T-helper 2 cell treated with Interferon-gamma antibody and Interleukin-4, amounts not matched to agents 5 μg/mL and 100 μg/mL, for 36 hours (primary cell): Measurements from ENCODE around the gene RGS7.

Source experiments
- DNase-seq: peaks from one replicate; pipeline ENCODE4 v3.0.0; 2021; ENCODE audit warnings: low spot score
- H3K27ac Mint-ChIP-seq: one replicate; pipeline ENCODE4 v1.8.0; 2021; ENCODE audit warnings: mild to moderate bottlenecking, mixed read lengths
- H3K27me3 Mint-ChIP-seq: one replicate; pipeline ENCODE4 v1.8.0; 2021; ENCODE audit warnings: low read depth, mixed read lengths
- H3K36me3 Mint-ChIP-seq: one replicate; pipeline ENCODE4 v1.8.0; 2021; ENCODE audit warnings: low read depth, mixed read lengths
- H3K4me1 Mint-ChIP-seq: one replicate; pipeline ENCODE4 v1.8.0; 2021; ENCODE audit warnings: low read depth, mixed read lengths
- H3K4me3 Mint-ChIP-seq: one replicate; pipeline ENCODE4 v1.8.0; 2022; ENCODE audit warnings: mild to moderate bottlenecking, moderate library complexity, mixed read lengths
- H3K9me3 Mint-ChIP-seq: one replicate; pipeline ENCODE4 v1.8.0; 2021; ENCODE audit warnings: mixed read lengths

Gene RGS7

DNA sequence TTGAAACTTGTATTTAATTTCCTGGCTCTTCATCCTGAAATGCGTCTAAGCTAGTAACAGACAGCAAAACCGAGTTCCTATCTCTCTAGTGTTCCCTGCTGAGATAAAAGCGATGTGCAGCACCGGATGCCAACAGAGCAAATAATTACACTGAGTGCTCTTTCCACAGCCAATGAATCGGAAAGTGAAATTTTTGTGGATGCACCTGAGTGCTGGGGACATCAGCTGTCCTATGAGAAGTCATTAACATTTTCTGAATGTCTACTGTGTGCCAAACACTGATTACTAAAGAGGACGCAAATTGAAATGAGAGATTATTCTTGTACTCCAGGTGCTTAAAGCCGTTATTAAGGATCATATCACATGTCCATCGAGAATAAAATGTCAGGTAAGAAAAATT lies 278.0 kb downstream of the RGS7 start:
- H3K9me3 Mint-ChIP-seq = peaks cover 2% of the 10 kb centered on the region
- no peaks in the 10 kb centered on the region for H3K27me3 Mint-ChIP-seq
- H3K36me3 Mint-ChIP-seq = no peaks in the 10 kb centered on the region
- H3K4me1 Mint-ChIP-seq = no peaks in the 10 kb centered on the region
- DNase-seq = no peak
- no peak overlapping the region for H3K4me3 Mint-ChIP-seq
- no peak overlapping the region for H3K27ac Mint-ChIP-seq

- no peaks in the 10 kb centered on the region for H3K27me3 Mint-ChIP-seq
- no peak overlapping the region for H3K4me3 Mint-ChIP-seq
- no peaks in the 10 kb centered on the region for H3K4me1 Mint-ChIP-seq
- no peak overlapping the region for H3K27ac Mint-ChIP-seq
- no peak for DNase-seq
- peaks cover 4% of the 10 kb centered on the region for H3K9me3 Mint-ChIP-seq
- H3K36me3 Mint-ChIP-seq = no peaks in the 10 kb centered on the region
These were observed 279.4 kb downstream of the RGS7 start for GRCh38 chr1:241077386-241078147.

GRCh38 chr1:241074507-241074906 lies 282.5 kb downstream of the RGS7 start:
- Mint-ChIP-seq H3K4me3 (no peak overlapping the region), H3K9me3 (peaks cover 4% of the 10 kb centered on the region), H3K27me3 (no peaks in the 10 kb centered on the region), H3K4me1 (no peaks in the 10 kb centered on the region), H3K36me3 (no peaks in the 10 kb centered on the region), H3K27ac (no peak overlapping the region)
- no peak for DNase-seq

- no peak overlapping the region for H3K27ac Mint-ChIP-seq
- H3K36me3 Mint-ChIP-seq = no peaks in the 10 kb centered on the region
- H3K4me1 Mint-ChIP-seq = no peaks in the 10 kb centered on the region
- no peak overlapping the region for H3K4me3 Mint-ChIP-seq
- no peak for DNase-seq
- peaks cover 4% of the 10 kb centered on the region for H3K9me3 Mint-ChIP-seq
- H3K27me3 Mint-ChIP-seq = no peaks in the 10 kb centered on the region
These were observed 288.6 kb downstream of the RGS7 start for GRCh38 chr1:241068359-241068758.

DNA sequence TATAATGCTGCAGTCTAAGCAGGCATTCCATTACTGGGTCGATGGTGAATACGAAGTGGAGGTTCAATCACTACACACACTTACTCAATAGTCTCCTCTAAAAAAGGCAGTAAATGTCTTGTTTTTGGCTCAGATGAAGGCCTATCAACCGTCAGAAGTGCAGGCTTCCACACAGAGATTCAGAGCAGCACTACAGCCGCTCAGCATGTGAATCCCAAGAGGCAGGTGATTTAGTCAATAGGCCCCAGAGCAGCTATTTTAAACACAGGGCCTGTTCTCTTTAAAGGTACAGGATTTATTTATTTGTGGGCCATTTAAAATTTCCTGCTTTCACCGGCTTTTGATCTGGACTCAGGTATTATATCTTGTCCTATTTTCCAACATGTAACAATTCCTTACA lies 293.7 kb downstream of the RGS7 start:
- no peak overlapping the region for H3K27ac Mint-ChIP-seq
- H3K4me3 Mint-ChIP-seq = no peak overlapping the region
- H3K9me3 Mint-ChIP-seq = no peaks in the 10 kb centered on the region
- no peak for DNase-seq
- H3K36me3 Mint-ChIP-seq = no peaks in the 10 kb centered on the region
- no peaks in the 10 kb centered on the region for H3K27me3 Mint-ChIP-seq
- H3K4me1 Mint-ChIP-seq = no peaks in the 10 kb centered on the region

GRCh38 chr1:241061062-241061461 lies 295.9 kb downstream of the RGS7 start:
- Mint-ChIP-seq H3K4me3 (no peak overlapping the region), H3K36me3 (no peaks in the 10 kb centered on the region), H3K9me3 (no peaks in the 10 kb centered on the region), H3K4me1 (no peaks in the 10 kb centered on the region), H3K27me3 (no peaks in the 10 kb centered on the region), H3K27ac (no peak overlapping the region)
- DNase-seq = no peak

- peaks cover 10% of the 10 kb centered on the region for H3K9me3 Mint-ChIP-seq
- no peaks in the 10 kb centered on the region for H3K27me3 Mint-ChIP-seq
- H3K27ac Mint-ChIP-seq = no peak overlapping the region
- no peak for DNase-seq
- H3K4me1 Mint-ChIP-seq = no peaks in the 10 kb centered on the region
- H3K36me3 Mint-ChIP-seq = no peaks in the 10 kb centered on the region
- H3K4me3 Mint-ChIP-seq = no peak overlapping the region
These were observed 308.4 kb downstream of the RGS7 start for GRCh38 chr1:241048622-241049021.

- Mint-ChIP-seq H3K9me3 (peaks cover 4% of the 10 kb centered on the region), H3K36me3 (no peaks in the 10 kb centered on the region), H3K27me3 (no peaks in the 10 kb centered on the region), H3K27ac (no peak overlapping the region), H3K4me3 (no peak overlapping the region), H3K4me1 (no peaks in the 10 kb centered on the region)
- DNase-seq = no peak
These were observed 311.3 kb downstream of the RGS7 start for GRCh38 chr1:241045659-241046058.

DNA sequence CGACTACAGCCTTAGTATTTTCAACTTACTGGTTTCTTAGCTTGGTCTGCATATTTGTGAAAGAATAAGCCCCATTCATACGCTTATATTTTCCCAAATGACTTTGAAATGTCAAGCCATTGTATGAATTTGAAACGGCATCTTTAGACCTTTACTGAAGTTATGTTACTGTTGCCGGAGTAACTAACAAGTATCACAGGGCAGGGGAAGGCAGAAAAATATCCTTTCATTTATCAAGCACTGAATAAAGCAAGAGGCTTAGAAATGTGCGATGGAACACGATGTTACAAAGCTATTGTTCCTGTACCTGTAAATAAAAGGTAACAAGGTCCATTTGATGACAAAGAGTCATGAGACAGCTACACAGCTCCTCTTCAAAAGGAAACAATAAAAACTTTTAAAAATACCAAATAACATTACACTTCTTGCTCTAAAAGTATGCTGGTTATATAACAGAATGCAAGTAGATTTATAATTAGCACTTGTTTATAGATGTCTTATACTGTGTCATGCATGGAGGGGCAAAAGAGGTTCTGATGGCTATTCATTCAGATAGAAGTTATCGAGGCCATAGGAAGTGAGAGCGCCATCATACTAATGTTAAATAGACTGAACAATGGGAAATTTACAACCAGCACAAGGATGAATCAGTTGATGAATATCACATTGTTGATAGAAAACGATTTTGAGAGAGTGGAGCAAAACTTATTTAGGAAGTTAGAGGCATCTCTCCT lies 322.6 kb downstream of the RGS7 start:
- DNase-seq = no peak
- H3K4me3 Mint-ChIP-seq = no peak overlapping the region
- peaks cover 11% of the 10 kb centered on the region for H3K9me3 Mint-ChIP-seq
- H3K36me3 Mint-ChIP-seq = no peaks in the 10 kb centered on the region
- H3K27ac Mint-ChIP-seq = no peak overlapping the region
- H3K27me3 Mint-ChIP-seq = no peaks in the 10 kb centered on the region
- no peaks in the 10 kb centered on the region for H3K4me1 Mint-ChIP-seq

DNA sequence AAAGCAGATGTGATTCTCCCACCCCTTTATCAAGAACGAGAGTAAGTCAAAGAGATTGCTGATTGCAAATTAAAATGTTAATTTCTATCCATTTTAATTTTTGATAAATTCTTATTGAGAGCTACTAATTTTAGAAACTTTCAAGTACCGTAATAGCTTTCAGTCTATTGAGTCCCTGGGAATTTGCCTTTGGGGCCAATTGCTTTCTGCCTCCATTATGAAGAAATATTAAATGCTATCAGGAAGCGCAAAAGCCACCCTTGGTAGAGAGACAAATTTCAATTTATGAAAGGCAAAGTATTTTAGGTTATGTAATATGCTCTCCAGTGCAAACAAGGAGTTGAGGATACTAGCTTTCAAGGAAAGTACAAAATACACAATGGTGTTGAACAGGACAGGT lies 332.2 kb downstream of the RGS7 start:
- no peaks in the 10 kb centered on the region for H3K27me3 Mint-ChIP-seq
- no peaks in the 10 kb centered on the region for H3K36me3 Mint-ChIP-seq
- H3K4me1 Mint-ChIP-seq = no peaks in the 10 kb centered on the region
- DNase-seq = no peak
- H3K4me3 Mint-ChIP-seq = no peak overlapping the region
- H3K27ac Mint-ChIP-seq = no peak overlapping the region
- H3K9me3 Mint-ChIP-seq = peaks cover 13% of the 10 kb centered on the region

GRCh38 chr1:241022366-241022765 lies 334.6 kb downstream of the RGS7 start:
- Mint-ChIP-seq H3K9me3 (peaks cover 23% of the 10 kb centered on the region), H3K36me3 (no peaks in the 10 kb centered on the region), H3K4me3 (no peak overlapping the region), H3K27ac (no peak overlapping the region), H3K4me1 (no peaks in the 10 kb centered on the region), H3K27me3 (no peaks in the 10 kb centered on the region)
- DNase-seq = no peak

DNA sequence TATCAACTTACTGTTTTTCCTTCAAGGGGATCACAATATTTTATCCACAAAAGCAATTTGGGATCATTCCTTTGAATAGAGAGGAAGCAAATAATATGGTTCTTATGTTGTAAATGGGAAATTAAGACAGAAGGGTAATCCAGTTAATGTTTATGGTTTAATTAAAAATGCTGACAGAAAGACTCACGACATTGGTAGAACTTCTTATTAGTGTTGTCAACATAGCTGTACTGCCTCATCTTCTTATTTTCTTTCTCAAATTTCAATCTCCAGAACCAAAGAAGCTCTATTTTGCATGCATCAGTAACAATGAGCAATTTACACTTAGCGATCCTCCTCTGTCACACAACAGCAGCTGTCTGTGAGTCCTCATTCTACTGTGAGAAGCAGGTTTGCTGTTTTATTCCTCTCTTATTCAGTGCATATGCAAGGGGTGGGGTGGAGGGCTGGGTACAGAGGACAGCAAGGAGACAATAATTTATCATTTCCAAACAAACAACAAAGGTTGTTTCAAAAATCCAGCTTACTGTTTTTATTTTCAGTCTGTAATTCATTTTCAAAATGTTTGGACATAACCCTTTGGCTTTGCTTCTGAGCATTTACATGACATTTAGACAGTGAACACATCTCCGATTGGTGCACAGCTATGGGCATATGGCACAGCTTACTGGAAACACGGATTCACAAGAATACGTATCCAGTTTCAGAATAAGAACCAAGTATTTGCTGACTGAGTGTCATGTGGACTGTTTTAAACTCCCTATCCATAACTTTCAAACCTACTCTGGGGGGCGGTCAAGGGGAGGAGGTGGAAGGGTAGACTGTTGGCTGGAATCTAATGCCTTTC lies 335.9 kb downstream of the RGS7 start:
- DNase-seq = no peak
- H3K4me3 Mint-ChIP-seq = no peak overlapping the region
- no peaks in the 10 kb centered on the region for H3K36me3 Mint-ChIP-seq
- no peaks in the 10 kb centered on the region for H3K4me1 Mint-ChIP-seq
- peaks cover 30% of the 10 kb centered on the region for H3K9me3 Mint-ChIP-seq
- no peak overlapping the region for H3K27ac Mint-ChIP-seq
- H3K27me3 Mint-ChIP-seq = no peaks in the 10 kb centered on the region

DNA sequence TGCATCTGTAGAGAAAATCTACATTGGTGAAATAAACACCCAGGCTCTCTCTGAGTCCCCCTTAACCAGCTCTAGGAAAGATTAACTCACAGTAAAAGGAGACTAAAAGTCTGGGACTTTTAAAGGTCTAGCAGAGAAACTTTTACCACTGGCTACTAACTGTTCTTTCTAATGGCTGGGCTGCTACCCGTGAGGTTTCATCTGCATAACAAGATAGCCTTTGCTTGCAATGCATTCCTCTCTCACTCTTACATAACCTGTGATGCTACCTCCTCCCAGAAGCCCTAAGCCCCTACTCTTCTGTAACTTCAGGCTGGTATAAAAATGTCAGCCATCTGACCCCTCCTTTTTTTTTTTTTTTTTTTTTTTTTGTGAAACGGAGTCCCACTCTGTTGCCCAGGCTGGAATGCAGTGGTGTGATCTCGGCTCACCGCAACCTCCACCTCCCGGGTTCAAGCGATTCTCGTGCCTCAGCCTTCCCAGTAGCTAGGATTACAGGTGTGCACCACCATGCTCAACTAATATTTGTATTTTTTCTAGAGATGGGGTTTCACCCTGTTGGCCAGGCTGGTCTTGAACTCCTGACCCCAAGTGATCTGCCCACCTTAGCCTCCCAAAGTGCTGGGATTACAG lies 344.2 kb downstream of the RGS7 start:
- Mint-ChIP-seq H3K4me1 (no peaks in the 10 kb centered on the region), H3K27ac (no peak overlapping the region), H3K4me3 (no peak overlapping the region), H3K9me3 (peaks cover 19% of the 10 kb centered on the region), H3K36me3 (no peaks in the 10 kb centered on the region), H3K27me3 (no peaks in the 10 kb centered on the region)
- DNase-seq = no peak

GRCh38 chr1:241007668-241008067 lies 349.3 kb downstream of the RGS7 start:
- no peaks in the 10 kb centered on the region for H3K27me3 Mint-ChIP-seq
- H3K4me1 Mint-ChIP-seq = no peaks in the 10 kb centered on the region
- no peak overlapping the region for H3K4me3 Mint-ChIP-seq
- H3K36me3 Mint-ChIP-seq = no peaks in the 10 kb centered on the region
- no peak overlapping the region for H3K27ac Mint-ChIP-seq
- DNase-seq = no peak
- peaks cover 13% of the 10 kb centered on the region for H3K9me3 Mint-ChIP-seq
